CD14-positive monocyte (primary cell): Measurements from ENCODE around the gene CXCL5. TPM values are rescaled to one million over a fixed set of nuclear protein-coding genes. Genes with fewer than 3 reads are reported as not detected.

Experiments used
- DNase-seq, 3 donors: peaks; one replicate each; pipeline ENCODE4 v3.0.0-alpha.2; 2011 to 2022
- H2AFZ ChIP-seq: 2 replicates; pipeline ENCODE4 v1.6.0; 2012; ENCODE audit warnings: mild to moderate bottlenecking, low read depth, low read length, inconsistent platforms; ENCODE audit not compliant: insufficient read depth, poor library complexity, severe bottlenecking
- H3K27ac ChIP-seq, 2 donors: 1 replicate in 1 of 2; 2 replicates in 1 of 2; pipeline ENCODE4 v1.5.1; 2012 to 2013; ENCODE audit warnings: low read length in 2 of 2, control low read depth in 1 of 2, inconsistent platforms in 1 of 2, low read depth in 1 of 2, mild to moderate bottlenecking in 1 of 2
- H3K27me3 ChIP-seq, 2 donors: one replicate each; pipeline versions ENCODE4 v1.6.0 to v1.6.1; 2011 to 2013; ENCODE audit warnings: low read length in 2 of 2; ENCODE audit not compliant: control insufficient read depth in 2 of 2, insufficient read depth in 2 of 2
- H3K36me3 ChIP-seq, 2 donors: replicated peaks in 1 of 2; 1 replicate in 1 of 2; 2 replicates in 1 of 2; pipeline versions ENCODE4 v1.5.1 to v1.6.1; 2012 to 2013; ENCODE audit warnings: low read length in 2 of 2, control low read depth in 1 of 2, inconsistent platforms in 1 of 2, mild to moderate bottlenecking in 1 of 2; ENCODE audit not compliant: insufficient read depth in 2 of 2, control insufficient read depth in 1 of 2
- H3K4me1 ChIP-seq, 2 donors: 1 replicate in 1 of 2; 2 replicates in 1 of 2; pipeline versions ENCODE4 v1.5.1 to v1.6.1; 2012 to 2013; ENCODE audit warnings: low read length in 2 of 2, control low read depth in 1 of 2, inconsistent platforms in 1 of 2, mild to moderate bottlenecking in 1 of 2, moderate library complexity in 1 of 2; ENCODE audit not compliant: insufficient read depth in 2 of 2, control insufficient read depth in 1 of 2
- H3K4me2 ChIP-seq: replicated peaks from 2 replicates; pipeline ENCODE3; 2012; ENCODE audit warnings: low read length, moderate library complexity, mild to moderate bottlenecking; ENCODE audit not compliant: poor library complexity, severe bottlenecking; ENCODE audit errors: extremely low read depth
- H3K4me3 ChIP-seq, 3 experiments: fragments of 200-600 bp in 1 of 3; sonication (generic) in 1 of 3; replicated peaks in 1 of 3; 1 replicate in 2 of 3; 2 replicates in 1 of 3; pipeline ENCODE4 v1.5.1; 2011 to 2013; ENCODE audit warnings: low read length in 3 of 3, mild to moderate bottlenecking in 3 of 3, control low read depth in 2 of 3, low read depth in 2 of 3, inconsistent platforms in 1 of 3, moderate library complexity in 1 of 3
- H3K79me2 ChIP-seq: 2 replicates; pipeline ENCODE4 v1.6.0; 2012; ENCODE audit warnings: mild to moderate bottlenecking, control low read depth, inconsistent platforms, low read length, moderate library complexity; ENCODE audit not compliant: insufficient read depth
- H3K9ac ChIP-seq: 2 replicates; pipeline ENCODE4 v1.6.0; 2017; ENCODE audit warnings: low read length, mild to moderate bottlenecking; ENCODE audit not compliant: insufficient read depth, poor library complexity, severe bottlenecking
- H3K9me3 ChIP-seq, 2 donors: replicated peaks in 1 of 2; 1 replicate in 1 of 2; 2 replicates in 1 of 2; pipeline versions ENCODE4 v1.5.1 to v1.6.1; 2012 to 2013; ENCODE audit warnings: low read length in 2 of 2, control low read depth in 1 of 2; ENCODE audit not compliant: control insufficient read depth in 1 of 2, insufficient read depth in 1 of 2
- H4K20me1 ChIP-seq: 2 replicates; pipeline ENCODE4 v1.6.0; 2012; ENCODE audit warnings: mild to moderate bottlenecking, low read length, control low read depth, moderate library complexity; ENCODE audit not compliant: insufficient read depth
- H3K27ac Mint-ChIP-seq, 7 donors: one replicate each; pipeline ENCODE4 v1.8.0; 2020; ENCODE audit warnings: mild to moderate bottlenecking in 7 of 7, mixed read lengths in 7 of 7, moderate library complexity in 6 of 7, inconsistent platforms in 2 of 7
- H3K27me3 Mint-ChIP-seq, 3 donors: one replicate each; pipeline ENCODE4 v1.8.0; 2021 to 2022; ENCODE audit warnings: low read depth in 3 of 3, mild to moderate bottlenecking in 3 of 3, mixed read lengths in 3 of 3, moderate library complexity in 3 of 3, inconsistent platforms in 1 of 3
- H3K36me3 Mint-ChIP-seq, 2 donors: one replicate each; pipeline ENCODE4 v1.8.0; 2020; ENCODE audit warnings: mixed read lengths in 2 of 2, inconsistent platforms in 1 of 2, mild to moderate bottlenecking in 1 of 2
- H3K4me1 Mint-ChIP-seq: one replicate; pipeline ENCODE4 v1.8.0; 2020; ENCODE audit warnings: mild to moderate bottlenecking, mixed read lengths
- H3K4me3 Mint-ChIP-seq, 2 donors: one replicate each; pipeline ENCODE4 v1.8.0; 2020; ENCODE audit warnings: mild to moderate bottlenecking in 2 of 2, mixed read lengths in 2 of 2, moderate library complexity in 1 of 2
- H3K9me3 Mint-ChIP-seq, 7 donors: one replicate each; pipeline ENCODE4 v1.8.0; 2020 to 2022; ENCODE audit warnings: mixed read lengths in 7 of 7, mild to moderate bottlenecking in 6 of 7, moderate library complexity in 6 of 7, inconsistent platforms in 2 of 7
- CTCF ChIP-seq: fragments of 200-600 bp; IDR thresholded peaks from one replicate; pipeline ENCODE4 v1.8.0; 2022; ENCODE audit warnings: antibody characterized with exemption, mild to moderate bottlenecking
- WGBS: methylation state at CpG from one replicate; pipeline ENCODE4 v1.1.5; 2013; ENCODE audit warnings: missing lambda C conversion rate; ENCODE audit not compliant: insufficient coverage; 5-methylcytosine and 5-hydroxymethylcytosine counted together
- intact Hi-C, 2 donors: fragments of 100-400 bp; cut with micrococcal nuclease; formaldehyde crosslinking; loops; one replicate each; pipeline versions ENCODE4 v1.15.0 to v1.15.1; 2023
- polyA plus RNA-seq, 3 donors: library from polyadenylated mRNA; depleted of rRNA in 1 of 3; unstranded in 2 of 3; stranded (reverse) in 1 of 3; fragments of 300-500 nt in 2 of 3; fragments of >200 nt in 1 of 3; fragmentation: Illumina TruSeq in 2 of 3; gene quantifications; 1 replicate in 2 of 3; 2 replicates in 1 of 3; pipeline ENCODE4 v1.2.3, GENCODE V29; 2012 to 2021

The CXCL5 gene
- polyA plus RNA-seq, 3 donors = 0.15 TPM; not detected in 2

- WGBS = 89% methylated on average over 3 of the region's 4 CpGs
- no peak overlapping the region for H3K4me2 ChIP-seq
- H3K36me3 Mint-ChIP-seq = no peaks in the 10 kb centered on the region
Measured at GRCh38 chr4:73976716-73977115, 21.8 kb downstream of the CXCL5 start.

GRCh38 chr4:73976217-73976616 is 22.3 kb downstream of the CXCL5 start:
- Histone ChIP-seq H3K4me3 (no peak overlapping the region), H3K9me3 (peaks cover 0 to 7% of the 10 kb centered on the region in 2 donors), H3K4me1 (no peaks in the 10 kb centered on the region), H2AFZ (no peak overlapping the region), H3K9ac (no peak overlapping the region), H3K27me3 (no peaks in the 10 kb centered on the region), H3K79me2 (no peaks in the 10 kb centered on the region), H3K27ac (no peak overlapping the region), H4K20me1 (no peaks in the 10 kb centered on the region), H3K4me2 (no peak overlapping the region), H3K36me3 (no peaks in the 10 kb centered on the region)
- intact Hi-C loops = no loop called here
- no peak for DNase-seq
- Mint-ChIP-seq H3K36me3 (no peaks in the 10 kb centered on the region), H3K4me3 (no peak overlapping the region), H3K4me1 (peaks cover 1% of the 10 kb centered on the region), H3K27ac (no peak overlapping the region), H3K27me3 (peaks cover 0 to 2% (median under 1%) of the 10 kb centered on the region in 3 donors), H3K9me3 (peaks cover 5 to 20% (median 14%) of the 10 kb centered on the region in 7 donors)
- TF ChIP-seq CTCF = no peak
- WGBS = 94% methylated on average over 2 of the region's 2 CpGs

More at GRCh38 chr4:73976716-73977115, 21.8 kb downstream of the CXCL5 start:
- H2AFZ ChIP-seq = no peak overlapping the region
- no peak overlapping the region for H3K27ac ChIP-seq
- intact Hi-C loops = no loop called here
- H3K4me3 Mint-ChIP-seq = no peak overlapping the region
- H3K4me3 ChIP-seq = no peak overlapping the region
- no peaks in the 10 kb centered on the region for H3K79me2 ChIP-seq
- H4K20me1 ChIP-seq = no peaks in the 10 kb centered on the region
- H3K27ac Mint-ChIP-seq = no peak overlapping the region
- DNase-seq = no peak
- peaks cover 1 to 7% (median 6%) of the 10 kb centered on the region in 3 donors for H3K27me3 Mint-ChIP-seq
- H3K27me3 ChIP-seq = peaks cover 0 to 4% of the 10 kb centered on the region in 2 donors
- H3K9me3 Mint-ChIP-seq = peaks cover 5 to 17% (median 9%) of the 10 kb centered on the region in 7 donors
- H3K9me3 ChIP-seq = peaks cover 0 to 7% of the 10 kb centered on the region in 2 donors
- H3K36me3 ChIP-seq = no peaks in the 10 kb centered on the region
- no peak overlapping the region for H3K9ac ChIP-seq
- H3K4me1 Mint-ChIP-seq = peaks cover 5% of the 10 kb centered on the region
- H3K4me1 ChIP-seq = peaks cover 0 to 2% of the 10 kb centered on the region in 2 donors
- no peak for TF ChIP-seq CTCF
